AG04449 (cell line): ENCODE measurements around the gene SAP25.
"Not testable (repeated sequence)": the region's sequence is repeated elsewhere in the genome, so short reads cannot be mapped to it uniquely, and the experiment has no call there.

ENCODE experiments used
- CTCF ChIA-PET: fragments of 350-600 bp; formaldehyde crosslinking; extraction: SDS; loops from one replicate; lab custom pipeline; 2021; ENCODE audit warnings: antibody characterized with exemption; lab: Yijun Ruan, JAX
- POLR2A ChIA-PET: fragments of 400-600, 350-600 bp; formaldehyde crosslinking; extraction: SDS; loops from one replicate; lab custom pipeline; 2020; ENCODE audit warnings: antibody characterized with exemption, inconsistent platforms; lab: Yijun Ruan, JAX
- DNase-seq: peaks from one replicate; pipeline ENCODE4 v3.0.0-alpha.2; 2010; ENCODE audit warnings: low read depth, low spot score
- H3K4me3 ChIP-seq: 2 replicates; pipeline ENCODE4 v1.5.1; 2011; ENCODE audit warnings: low read depth, mild to moderate bottlenecking, control low read depth, low read length
- TF ChIP-seq, protein P1 (sequence below): IDR thresholded peaks from one replicate; pipeline ENCODE4 v1.5.1; 2011; ENCODE audit warnings: mild to moderate bottlenecking, moderate library complexity, low read length, control low read depth, inconsistent platforms; ENCODE audit not compliant: insufficient read depth; ENCODE audit errors: missing control alignments

The SAP25 gene

DNA sequence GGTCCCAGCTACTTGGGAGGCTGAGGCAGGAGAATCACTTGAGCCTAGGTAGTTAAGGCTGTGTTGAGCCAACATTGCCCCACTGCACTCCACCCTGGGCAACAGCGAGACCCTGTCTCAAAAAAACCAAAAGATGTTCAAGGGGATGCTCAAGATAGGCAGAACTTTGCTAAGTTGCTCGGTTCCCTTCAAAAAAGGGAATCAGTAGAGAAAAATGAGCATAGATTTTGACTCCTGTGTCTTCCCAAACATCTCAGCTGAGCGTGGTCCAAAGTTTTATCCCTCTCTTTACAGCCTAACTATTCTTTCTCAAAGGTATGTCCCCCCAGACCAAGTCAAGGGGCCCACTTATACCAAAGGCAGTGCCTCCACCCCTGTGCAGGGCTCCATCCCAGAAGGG is 20.7 kb downstream of the SAP25 start:
- TF ChIP-seq, protein P1, sequence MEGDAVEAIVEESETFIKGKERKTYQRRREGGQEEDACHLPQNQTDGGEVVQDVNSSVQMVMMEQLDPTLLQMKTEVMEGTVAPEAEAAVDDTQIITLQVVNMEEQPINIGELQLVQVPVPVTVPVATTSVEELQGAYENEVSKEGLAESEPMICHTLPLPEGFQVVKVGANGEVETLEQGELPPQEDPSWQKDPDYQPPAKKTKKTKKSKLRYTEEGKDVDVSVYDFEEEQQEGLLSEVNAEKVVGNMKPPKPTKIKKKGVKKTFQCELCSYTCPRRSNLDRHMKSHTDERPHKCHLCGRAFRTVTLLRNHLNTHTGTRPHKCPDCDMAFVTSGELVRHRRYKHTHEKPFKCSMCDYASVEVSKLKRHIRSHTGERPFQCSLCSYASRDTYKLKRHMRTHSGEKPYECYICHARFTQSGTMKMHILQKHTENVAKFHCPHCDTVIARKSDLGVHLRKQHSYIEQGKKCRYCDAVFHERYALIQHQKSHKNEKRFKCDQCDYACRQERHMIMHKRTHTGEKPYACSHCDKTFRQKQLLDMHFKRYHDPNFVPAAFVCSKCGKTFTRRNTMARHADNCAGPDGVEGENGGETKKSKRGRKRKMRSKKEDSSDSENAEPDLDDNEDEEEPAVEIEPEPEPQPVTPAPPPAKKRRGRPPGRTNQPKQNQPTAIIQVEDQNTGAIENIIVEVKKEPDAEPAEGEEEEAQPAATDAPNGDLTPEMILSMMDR = no peak
- ChIA-PET POLR2A (no interaction called here), CTCF (interaction anchor here (1.2 to 22.1 kb wide), 4 partner anchors 8 to 152 kb away, joined by 3 to 421 read pairs (median 326); partner anchors contain the start of genes NYAP1, SPACDR and TSC22D4)
- H3K4me3 ChIP-seq = no peak overlapping the region
- no peak for DNase-seq

DNA sequence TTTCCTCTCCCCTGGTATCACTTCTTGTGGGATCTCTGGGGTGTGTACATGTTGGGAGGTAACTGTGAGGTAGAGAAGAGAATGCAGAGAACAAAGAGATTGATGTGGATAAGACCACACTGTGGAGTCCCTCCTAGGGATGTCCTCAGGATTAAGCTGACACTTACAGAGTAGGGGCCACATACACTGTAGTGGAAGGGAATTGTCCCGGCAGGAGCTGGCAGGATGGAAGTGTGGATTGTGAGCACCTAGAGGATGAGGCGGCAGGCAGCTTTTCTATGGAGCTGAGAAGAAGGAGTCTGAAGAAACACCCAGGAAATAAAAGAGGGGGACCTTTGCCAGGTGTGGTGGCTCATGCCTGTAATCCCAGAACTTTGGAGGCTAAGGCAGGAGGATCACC is 21.2 kb downstream of the SAP25 start:
- no peak for DNase-seq
- POLR2A ChIA-PET = no interaction called here
- CTCF ChIA-PET = interaction anchor here (17.8 to 22.1 kb wide), 3 partner anchors 9 to 87 kb away, joined by 257 to 421 read pairs (median 396); partner anchors contain the start of genes NYAP1, SPACDR and TSC22D4
- TF ChIP-seq, protein P1 = no peak
- no peak overlapping the region for H3K4me3 ChIP-seq

DNA sequence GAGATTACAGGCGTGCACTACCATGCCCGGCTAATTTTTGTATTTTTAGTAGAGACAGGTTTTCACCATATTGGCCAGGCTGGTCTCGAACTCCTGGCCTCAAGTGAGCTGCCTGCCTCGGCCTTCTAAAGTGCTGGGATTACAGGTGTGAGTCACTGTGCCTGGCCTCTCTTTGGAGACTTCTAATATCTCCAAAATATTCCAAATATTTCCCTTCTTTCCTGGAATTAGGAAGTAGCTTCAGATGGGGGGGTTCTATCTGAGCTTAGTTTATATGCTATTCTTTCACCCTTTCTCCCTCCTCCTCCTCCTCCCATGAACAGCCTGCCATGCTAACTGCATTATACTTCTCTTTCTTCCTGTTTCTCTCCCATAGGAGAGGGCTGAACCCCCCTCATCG is 25.3 kb downstream of the SAP25 start:
- CTCF ChIA-PET = interaction anchor here (1.0 to 22.1 kb wide), 7 partner anchors 13 to 143 kb away, joined by 3 to 396 read pairs (median 11); partner anchors contain the start of gene NYAP1
- H3K4me3 ChIP-seq, DNase-seq, POLR2A ChIA-PET: not testable (repeated sequence)

DNA sequence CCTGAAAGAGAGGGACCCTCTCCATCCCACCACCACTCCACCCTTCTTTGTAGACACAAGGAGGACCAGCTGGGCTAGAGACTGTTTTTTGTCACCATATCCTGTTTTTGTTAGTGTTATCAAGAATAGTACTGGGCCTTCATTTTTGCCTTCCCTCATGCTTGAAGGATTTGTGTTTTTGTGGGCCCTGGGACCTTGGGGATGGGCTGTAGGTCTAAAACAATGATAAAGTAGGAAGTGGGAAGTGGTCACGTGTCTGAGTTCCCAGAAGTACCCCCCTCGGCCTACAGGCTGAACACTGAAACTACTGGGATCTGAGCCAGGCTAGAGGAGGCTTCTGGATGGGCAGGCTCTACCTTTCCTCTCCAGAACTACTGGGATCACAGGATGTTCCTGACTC is 25.8 kb downstream of the SAP25 start:
- H3K4me3 ChIP-seq = no peak overlapping the region
- DNase-seq = no peak
- TF ChIP-seq, protein P1 = no peak
- ChIA-PET POLR2A (no interaction called here), CTCF (interaction anchor here (1.0 to 22.1 kb wide), 6 partner anchors 13 to 158 kb away, joined by 3 to 396 read pairs (median 22); partner anchors contain the start of genes NYAP1 and POP7)

DNA sequence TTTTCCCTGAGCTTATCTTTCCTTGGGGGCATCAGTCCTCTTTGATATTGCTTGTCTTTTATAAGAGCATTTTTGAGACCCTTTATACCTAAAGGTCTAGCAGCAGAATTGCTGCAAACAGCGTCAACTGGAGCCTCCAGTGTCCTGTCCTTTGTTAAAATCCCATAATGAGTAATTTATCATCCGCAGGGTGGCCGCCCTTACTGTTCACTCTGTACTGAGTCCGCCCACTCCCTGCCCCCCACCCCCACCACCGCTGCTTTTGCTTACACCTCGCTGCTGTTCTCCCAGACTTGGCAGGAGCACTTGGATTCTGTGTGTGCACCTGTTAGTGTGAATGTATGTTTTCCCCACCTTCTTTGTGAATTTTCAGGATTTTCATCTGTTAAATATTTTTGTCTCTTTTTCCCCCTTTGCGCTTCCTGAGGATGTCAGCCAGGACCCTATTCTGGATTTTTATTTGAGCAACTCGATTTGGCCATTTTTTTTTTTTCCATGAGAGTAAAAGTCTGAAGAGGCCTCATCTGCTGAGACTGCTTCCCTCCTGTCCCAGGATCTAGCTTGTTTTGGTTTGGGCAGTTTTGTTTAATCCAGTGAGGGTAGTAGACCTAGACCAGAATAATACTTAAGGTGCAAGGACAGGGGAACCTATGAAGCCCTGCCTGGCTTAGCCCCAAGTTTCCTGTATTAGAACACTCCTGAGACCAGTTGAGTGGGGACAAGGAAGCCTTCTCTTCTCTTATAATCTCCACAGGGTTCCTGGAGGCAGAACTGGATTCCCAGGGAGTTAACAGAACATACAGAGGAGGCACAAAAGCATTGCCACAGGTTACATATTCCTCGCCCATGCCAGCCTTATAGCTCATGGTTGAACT is 26.5 kb downstream of the SAP25 start:
- no peak overlapping the region for H3K4me3 ChIP-seq
- TF ChIP-seq, protein P1 = no peak
- ChIA-PET POLR2A (interaction anchor here (0.6 kb wide), 1 partner anchor 134 kb away, joined by 3 read pairs; no protein-coding TSS in a partner anchor), CTCF (interaction anchor here (0.7 to 22.1 kb wide), 7 partner anchors 14 to 158 kb away, joined by 3 to 396 read pairs (median 4); partner anchors contain the start of genes FBXO24, LRCH4, NYAP1 and POP7)
- no peak for DNase-seq

DNA sequence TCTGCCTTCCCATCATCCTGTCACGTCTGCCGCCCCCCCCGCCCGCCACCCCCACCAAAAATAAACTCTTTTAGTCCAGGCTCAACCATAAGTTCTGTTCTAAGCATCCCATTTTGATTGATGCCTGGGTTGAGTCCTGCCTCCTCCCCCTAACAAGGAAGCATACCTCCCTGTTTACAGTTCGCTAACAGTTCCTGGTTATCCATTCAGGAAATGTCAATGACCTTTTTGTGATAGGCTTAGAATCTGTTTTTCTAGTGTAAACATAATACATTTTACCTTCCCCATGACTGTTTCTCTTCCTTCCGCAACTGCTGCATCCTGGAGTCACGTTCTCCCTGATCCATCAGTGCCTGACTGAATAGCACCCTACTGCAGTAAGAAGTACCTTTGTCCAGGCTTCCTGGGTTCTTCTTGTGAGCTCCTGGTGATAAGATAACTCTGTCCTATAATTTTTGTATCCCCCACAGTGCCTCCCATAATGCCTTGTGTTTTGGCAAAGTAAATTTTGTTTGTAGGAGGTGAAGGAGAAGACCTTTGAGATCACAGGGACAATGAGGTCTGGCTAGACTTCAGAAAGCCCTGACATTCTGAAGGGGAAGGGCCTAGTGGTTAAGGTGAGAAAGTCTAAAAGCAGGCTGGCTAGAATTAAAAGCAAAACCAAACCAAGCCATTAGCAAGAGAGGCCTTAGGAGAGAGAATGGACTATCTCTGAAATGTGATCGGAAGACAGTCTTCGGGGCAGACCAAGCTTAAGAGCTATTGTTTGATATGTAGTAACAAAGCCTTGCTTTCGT is 27.4 kb downstream of the SAP25 start:
- H3K4me3 ChIP-seq = no peak overlapping the region
- TF ChIP-seq, protein P1 = no peak
- ChIA-PET CTCF (interaction anchor here (0.7 to 22.1 kb wide), 7 partner anchors 15 to 159 kb away, joined by 3 to 396 read pairs (median 4); partner anchors contain the start of genes FBXO24, LRCH4, NYAP1 and POP7), POLR2A (interaction anchor here (0.6 to 1.0 kb wide), 2 partner anchors 40 to 134 kb away, joined by 3 to 6 read pairs; partner anchors contain the start of genes FBXO24 and LRCH4)
- no peak for DNase-seq
